ENCODE data around the gene MARK2.

Gene MARK2

GRCh38 chr11:63837027-63837688, 1.8 kb upstream of the MARK2 start:
- peak overlapping the region; percentile 74 to 89 for H3K27ac ChIP-seq
- no peak for DNase-seq (ENCODE audit: low spot score)
- H3K4me3 ChIP-seq: no peak overlapping the region
- peak; percentile 67 for TF ChIP-seq CTCF (IDR thresholded peaks at IDR 0.05)

GRCh38 chr11:63837739-63838138, 1.2 kb upstream of the MARK2 start:
- no peak overlapping the region for H3K4me3 ChIP-seq
- peak overlapping the region; percentile 74 to 89 for H3K27ac ChIP-seq
- DNase-seq (ENCODE audit: low spot score): no peak
- no peak for TF ChIP-seq CTCF (IDR thresholded peaks at IDR 0.05)

DNA sequence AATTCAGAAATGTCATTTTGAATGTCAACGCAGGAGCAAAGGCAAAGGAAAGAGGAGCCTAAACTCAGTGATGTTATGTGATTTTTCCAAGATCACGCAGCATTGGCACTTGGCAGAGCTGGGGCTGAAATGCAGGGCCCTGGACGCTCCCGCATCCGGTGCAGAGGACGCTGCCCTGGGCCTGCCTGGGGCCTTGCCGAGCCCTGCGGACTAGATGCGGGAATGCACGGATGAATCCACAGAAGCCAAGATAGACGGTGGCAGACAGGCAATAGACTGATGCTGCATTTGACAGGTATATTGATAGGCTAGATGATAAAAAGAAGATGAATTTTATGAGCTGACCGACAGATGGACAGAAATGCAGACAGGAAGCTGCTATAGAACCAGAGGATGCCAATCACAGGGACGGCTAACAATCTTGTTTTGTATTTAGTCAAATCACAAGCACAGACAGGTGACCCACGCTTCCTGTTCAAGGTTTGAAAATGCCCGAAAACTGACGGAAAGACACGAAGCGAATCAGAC, 696 bp upstream of the MARK2 start:
- no peak for DNase-seq (ENCODE audit: low spot score)
- TF ChIP-seq CTCF (IDR thresholded peaks at IDR 0.05): no peak
- Histone ChIP-seq H3K4me3 (peak overlapping the region; percentile 89), H3K27ac (peak overlapping the region; percentile 74 to 89)

DNA sequence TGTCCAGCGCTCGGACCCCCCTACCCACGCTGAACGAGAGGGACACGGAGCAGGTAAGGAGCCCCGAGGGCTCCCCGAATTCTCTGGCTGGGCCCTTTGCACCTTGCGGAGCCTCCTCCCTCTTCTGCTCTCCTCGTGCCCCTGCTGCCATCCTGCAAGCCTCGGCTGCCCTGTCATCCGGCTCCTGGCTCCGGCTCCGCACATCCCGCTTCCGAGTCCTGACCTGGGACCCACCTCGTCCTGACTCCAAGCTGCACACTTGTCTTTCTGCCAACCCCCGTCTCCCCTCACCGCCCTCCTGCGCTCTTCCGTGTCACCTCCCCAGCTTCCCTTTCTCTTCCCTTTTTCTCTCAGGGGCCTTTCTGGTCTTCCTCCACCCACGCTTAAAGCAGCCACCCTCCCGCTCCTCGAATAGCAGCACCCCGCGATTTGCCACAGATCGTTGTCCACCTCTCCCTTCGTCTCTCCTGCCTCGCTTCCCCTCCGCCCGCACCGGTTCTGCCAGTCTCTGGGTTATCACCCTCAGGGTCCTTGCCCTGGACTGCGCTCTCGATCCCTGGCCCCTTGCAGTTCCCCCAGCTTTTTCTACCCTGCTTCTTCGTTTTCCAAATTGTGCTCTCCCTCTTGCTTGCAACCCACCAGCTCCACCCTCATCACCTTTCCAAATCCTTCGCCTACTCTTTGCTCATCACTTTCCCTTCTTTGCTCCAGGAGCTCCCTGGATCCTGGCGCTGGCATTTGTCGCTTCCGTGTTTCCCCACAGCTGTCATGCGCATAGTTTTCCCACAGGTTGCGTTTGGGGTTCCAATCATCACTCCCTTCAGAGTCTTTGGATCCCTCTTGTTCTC, 822 bp downstream of the MARK2 start:
- no peak for TF ChIP-seq CTCF (IDR thresholded peaks at IDR 0.05)
- DNase-seq (ENCODE audit: low spot score): no peak
- Histone ChIP-seq H3K27ac (peak overlapping the region; percentile 74 to 89), H3K4me3 (peak overlapping the region; percentile 89)

DNA sequence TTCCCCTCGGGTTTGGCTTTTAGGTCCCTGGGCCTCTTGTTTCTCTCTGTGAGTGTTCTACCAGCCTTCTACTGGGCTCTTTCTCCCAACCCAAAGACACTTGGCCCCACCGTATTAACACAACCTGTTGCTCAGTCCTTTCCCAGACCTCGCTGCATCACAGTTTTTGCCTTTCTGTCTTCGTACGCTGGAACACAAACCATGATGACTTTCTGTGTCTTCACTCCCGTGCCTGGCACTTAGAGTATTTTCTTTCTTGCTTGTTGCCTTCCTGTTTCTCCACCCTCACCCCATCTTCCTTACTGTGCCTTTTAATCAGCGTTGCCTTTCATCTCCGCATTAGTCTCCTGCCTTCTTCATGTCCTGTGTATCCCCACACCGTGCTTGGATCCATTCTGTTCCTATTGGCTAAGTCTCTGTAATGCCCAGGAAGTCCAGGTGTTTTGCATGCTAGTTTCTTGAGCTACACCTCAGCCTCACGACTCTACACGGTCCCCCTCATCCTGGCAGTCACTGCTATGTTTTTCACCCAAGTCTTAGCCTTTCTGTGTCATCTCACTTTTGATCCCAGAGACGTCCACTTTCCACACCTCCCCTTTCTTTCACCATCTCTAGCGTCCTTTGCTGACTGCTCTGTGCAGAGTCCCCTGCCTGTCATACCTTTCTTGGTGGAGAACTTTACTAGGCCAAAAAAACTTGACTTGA, 1.6 kb downstream of the MARK2 start:
- TF ChIP-seq CTCF (IDR thresholded peaks at IDR 0.05): no peak
- Histone ChIP-seq H3K4me3 (peak overlapping the region; percentile 89), H3K27ac (peak overlapping the region; percentile 12 to 89)
- no peak for DNase-seq (ENCODE audit: low spot score)

DNA sequence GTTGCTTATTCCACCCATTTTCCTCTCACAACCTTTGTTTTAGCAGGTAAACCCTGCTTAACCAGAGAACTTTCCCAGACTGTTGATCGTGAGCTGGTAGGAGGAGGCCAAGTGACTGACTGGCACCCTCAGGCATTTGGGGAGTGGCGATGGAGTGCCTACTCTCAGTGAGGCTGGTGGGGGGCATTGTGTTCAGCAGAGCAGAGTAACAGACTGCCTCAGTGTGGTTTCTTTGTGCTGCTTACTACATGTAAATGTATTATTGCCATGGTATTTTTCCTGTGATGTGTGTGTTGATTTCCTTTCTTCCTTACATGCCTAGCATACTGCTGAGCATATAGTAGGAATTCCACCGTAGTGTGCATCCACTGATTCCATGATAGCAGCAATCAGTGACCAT, 2.6 kb downstream of the MARK2 start:
- Histone ChIP-seq H3K27ac (peak overlapping the region; percentile 51), H3K4me3 (peak overlapping the region; percentile 89)
- no peak for DNase-seq (ENCODE audit: low spot score)
- TF ChIP-seq CTCF (IDR thresholded peaks at IDR 0.05): no peak

Data from coronary artery (tissue), 2 donors.